HepG2 (cell line): ENCODE data around the gene STIM2. TPM values are rescaled to one million over a fixed set of nuclear protein-coding genes. Genes with fewer than 3 reads are reported as not detected.

Source experiments
- ATAC-seq: fragments of 200-7000 bp; cut with Tn5 transposase; 3 replicates; pipeline ENCODE4 v1.9.1; 2020; ENCODE audit warnings: mild to moderate bottlenecking, moderate library complexity
- BruUV-seq: library from RNA; stranded (reverse); fragments of 400-500 nt; replicated peaks from 2 replicates; lab custom pipeline; 2021; lab: Mats Ljungman, UMichigan
- CTCF ChIA-PET: fragments of 300-600 bp; formaldehyde crosslinking; extraction: SDS; loops from one replicate; lab custom pipeline; 2021; ENCODE audit warnings: low total read pairs, inconsistent platforms, low intra/inter-chr PET ratio; lab: Yijun Ruan, JAX
- POLR2A ChIA-PET: fragments of 350-600 bp; sonication (Branson Sonifier 250); formaldehyde crosslinking; loops from one replicate; lab custom pipeline; 2020; ENCODE audit warnings: antibody characterized with exemption, inconsistent platforms; lab: Yijun Ruan, JAX
- DNase-seq: peaks from one replicate; pipeline ENCODE4 v3.0.0-alpha.2; 2015; ENCODE audit warnings: low spot score
- FAIRE-seq: peaks from 3 replicates; lab custom pipeline; 2011; peaks lifted over from hg19 to GRCh38; lab: Jason Lieb, UNC
- H2AFZ ChIP-seq: one replicate; pipeline ENCODE4 v1.6.1; 2011; ENCODE audit warnings: low read length, inconsistent platforms
- H3K27ac ChIP-seq: fragments of 300-600 bp; 3 replicates; pipeline ENCODE4 v1.8.0; 2011; ENCODE audit warnings: mixed run types, mild to moderate bottlenecking, mixed read lengths, low read length, inconsistent platforms; ENCODE audit not compliant: insufficient read depth; ENCODE audit errors: extremely low read length
- H3K27me3 ChIP-seq, 2 experiments: fragments of 200-600 bp in 1 of 2; 2 replicates in 1 of 2; 3 replicates in 1 of 2; pipeline versions ENCODE4 v1.6.0 to v1.8.0; 2011; ENCODE audit warnings: low read length in 2 of 2, mild to moderate bottlenecking in 2 of 2, moderate library complexity in 2 of 2, inconsistent platforms in 1 of 2; ENCODE audit not compliant: insufficient read depth in 2 of 2, control insufficient read depth in 1 of 2
- H3K36me3 ChIP-seq, 2 experiments: fragments of 200-600 bp in 1 of 2; replicated peaks in 1 of 2; 2 replicates in 1 of 2; 3 replicates in 1 of 2; pipeline versions ENCODE4 v1.5.1 to v1.8.0; 2011; ENCODE audit warnings: low read length in 2 of 2, inconsistent platforms in 1 of 2; ENCODE audit not compliant: insufficient read depth in 2 of 2, control insufficient read depth in 1 of 2
- H3K4me1 ChIP-seq: 2 replicates; pipeline ENCODE4 v1.5.1; 2012; ENCODE audit warnings: low read length, inconsistent platforms; ENCODE audit not compliant: insufficient read depth
- H3K4me2 ChIP-seq: 2 replicates; pipeline ENCODE4 v1.6.0; 2011; ENCODE audit warnings: low read depth, low read length, inconsistent platforms
- H3K4me3 ChIP-seq, 3 experiments: fragments of 200-600 bp in 1 of 3; sonication (generic), shearing (Covaris generic) in 1 of 3; replicated peaks in 1 of 3; 2 replicates each; pipeline ENCODE4 v1.5.1; 2011 to 2016; ENCODE audit warnings: low read length in 3 of 3, inconsistent platforms in 2 of 3, low read depth in 2 of 3, mild to moderate bottlenecking in 2 of 3, control low read depth in 1 of 3, mixed read lengths in 1 of 3; ENCODE audit not compliant: insufficient read depth in 1 of 3
- H3K79me2 ChIP-seq: one replicate; pipeline ENCODE4 v1.6.1; 2011; ENCODE audit warnings: low read length, inconsistent platforms; ENCODE audit not compliant: insufficient read depth
- H3K9ac ChIP-seq: 2 replicates; pipeline ENCODE4 v1.6.0; 2011; ENCODE audit warnings: mild to moderate bottlenecking, low read depth, low read length, inconsistent platforms; ENCODE audit not compliant: insufficient read depth
- H3K9me3 ChIP-seq: 2 replicates; pipeline ENCODE4 v1.5.1; 2012; ENCODE audit warnings: mild to moderate bottlenecking, low read length
- H4K20me1 ChIP-seq: 2 replicates; pipeline ENCODE4 v1.6.0; 2011; ENCODE audit warnings: inconsistent platforms, mild to moderate bottlenecking, low read length, moderate library complexity; ENCODE audit not compliant: insufficient read depth
- CCAR2 ChIP-seq: fragments of 200-400 bp; formaldehyde crosslinking; optimal IDR thresholded peaks from 2 replicates; pipeline ENCODE3; 2018; ENCODE audit warnings: low read depth, mild to moderate bottlenecking, low read length, moderate library complexity
- HMG20A ChIP-seq: IDR thresholded peaks from 2 replicates; pipeline ENCODE4 v1.6.1; 2016; ENCODE audit warnings: borderline replicate concordance
- KAT7 ChIP-seq: IDR thresholded peaks from 2 replicates; pipeline ENCODE4 v1.6.1; 2018; ENCODE audit warnings: borderline replicate concordance, missing compliant biosample characterization
- NCOR1 ChIP-seq: fragments of 200-600 bp; sonication (generic); IDR thresholded peaks from 2 replicates; pipeline ENCODE4 v1.7.0; 2017; ENCODE audit warnings: antibody characterized with exemption, low read length, borderline replicate concordance
- PPARG ChIP-seq: conservative IDR thresholded peaks from 2 replicates; pipeline ENCODE4 v1.6.1; 2016; ENCODE audit warnings: missing biosample characterization, missing genetic modification reagents
- PRPF4 ChIP-seq: fragments of 200-400 bp; formaldehyde crosslinking; IDR thresholded peaks from 2 replicates; pipeline ENCODE4 v1.6.1; 2016; ENCODE audit warnings: low read length, low read depth; ENCODE audit not compliant: poor library complexity, severe bottlenecking
- RXRA ChIP-seq: sonication (generic); formaldehyde crosslinking; IDR thresholded peaks from 2 replicates; pipeline ENCODE4 v1.5.1; 2020; ENCODE audit warnings: missing genetic modification reagents
- SOX6 ChIP-seq, 2 experiments: fragments of 450-650 bp in 1 of 2; sonication (generic) in 1 of 2; formaldehyde crosslinking in 1 of 2; IDR thresholded peaks; 2 replicates each; pipeline versions ENCODE4 v1.4.0 to v1.6.1; 2017 to 2020; ENCODE audit warnings: antibody characterized with exemption in 1 of 2, mild to moderate bottlenecking in 1 of 2, missing genetic modification reagents in 1 of 2
- ZFP37 ChIP-seq: sonication (generic); formaldehyde crosslinking; IDR thresholded peaks from 2 replicates; pipeline ENCODE4 v1.4.0; 2020; ENCODE audit warnings: missing genetic modification reagents, borderline replicate concordance
- ZFP62 ChIP-seq: sonication (generic); formaldehyde crosslinking; IDR thresholded peaks from 2 replicates; pipeline ENCODE4 v1.4.0; 2020; ENCODE audit warnings: missing genetic modification reagents
- ZFP90 ChIP-seq: sonication (generic); formaldehyde crosslinking; IDR thresholded peaks from 2 replicates; pipeline ENCODE4 v1.8.0; 2022; ENCODE audit warnings: missing genetic modification reagents, mild to moderate bottlenecking, inconsistent platforms, borderline replicate concordance
- ZNF17 ChIP-seq: sonication (generic); formaldehyde crosslinking; IDR thresholded peaks from 2 replicates; pipeline ENCODE4 v1.5.0; 2020; ENCODE audit warnings: mild to moderate bottlenecking, missing genetic modification reagents
- ZNF530 ChIP-seq: sonication (generic); formaldehyde crosslinking; IDR thresholded peaks from 2 replicates; pipeline ENCODE4 v1.5.0; 2020; ENCODE audit warnings: low read depth, mild to moderate bottlenecking, missing genetic modification reagents
- WGBS: methylation state at CpG from one replicate; pipeline ENCODE4 v1.1.6; 2017; ENCODE audit warnings: low lambda C conversion rate; 5-methylcytosine and 5-hydroxymethylcytosine counted together
- in situ Hi-C: cut with HindIII; loops from 2 replicates; pipeline ENCODE4 v1.10.0; 2017; ENCODE audit warnings: low pct_unique_long_range_greater_than_20kb; ENCODE audit not compliant: extremely low pct_ligation_motif_present
- intact Hi-C: fragments of 100-400 bp; cut with micrococcal nuclease; formaldehyde crosslinking; loops from one replicate; pipeline ENCODE4 v1.10.0; 2022; ENCODE audit not compliant: unreplicated experiment
- polyA plus RNA-seq, 8 experiments: library from polyadenylated mRNA; depleted of rRNA in 3 of 8; stranded (reverse) in 7 of 8; unstranded in 1 of 8; fragments of >200 nt; fragmentation: Illumina TruSeq in 4 of 8; extraction: Trizol in 4 of 8; gene quantifications; 2 replicates each; pipeline versions ENCODE4 v1.2.1 to v1.2.3, GENCODE V29; 2011 to 2016; ENCODE audit warnings: low read depth in 4 of 8, missing spikeins in 1 of 8, mixed read lengths in 1 of 8; ENCODE audit not compliant: insufficient read depth in 1 of 8
- total RNA-seq, 5 experiments: library from RNA; depleted of rRNA; stranded (reverse); fragments of >200 nt; fragmentation: Illumina TruSeq; extraction: Trizol; gene quantifications; 2 replicates each; pipeline ENCODE4 v1.2.3, GENCODE V29; 2016; ENCODE audit warnings: low read depth in 1 of 5

The STIM2 gene
- total and polyA plus RNA-seq, 2 of the 13 experiments (the other 11 are each of a cell fraction or from before 2014, with no cell fraction given): 19.3 to 19.4 TPM

- no peak for ATAC-seq
- ChIA-PET POLR2A (no interaction called here), CTCF (no interaction called here)
- no peak for DNase-seq
- no peaks in the 10 kb centered on the region for H4K20me1 ChIP-seq
- H3K4me3 ChIP-seq: no peak overlapping the region
- no peaks in the 10 kb centered on the region for H3K79me2 ChIP-seq
- H2AFZ ChIP-seq: no peak overlapping the region
- 20% methylated on average over 4 of the region's 4 CpGs for WGBS
- H3K9ac ChIP-seq: no peak overlapping the region
- no peak overlapping the region for H3K4me2 ChIP-seq
- H3K9me3 ChIP-seq: no peaks in the 10 kb centered on the region; the same call in 1 of the 2 replicates
- no peak for FAIRE-seq
- H3K27ac ChIP-seq: no peak overlapping the region
- no peaks in the 10 kb centered on the region for H3K4me1 ChIP-seq
- no peaks in the 10 kb centered on the region for H3K36me3 ChIP-seq
- H3K27me3 ChIP-seq: peaks cover 0 to 3% of the 10 kb centered on the region in 2 experiments; a peak in 2 of 5 replicates
- in situ Hi-C loops: no loop called here
- BruUV-seq: no TSS peak
- TF ChIP-seq NCOR1: no peak
- TF ChIP-seq ZFP37 (CRISPR knock-in tag): no peak
- TF ChIP-seq HMG20A: no peak
- no peak for TF ChIP-seq SOX6 (IDR thresholded peaks at IDR 0.05)
- TF ChIP-seq SOX6 (CRISPR knock-in tag; IDR thresholded peaks at IDR 0.05): no peak
- TF ChIP-seq PRPF4: no peak
- no peak for TF ChIP-seq ZFP62 (CRISPR knock-in tag)
- TF ChIP-seq ZNF530 (CRISPR knock-in tag): no peak
- no peak for TF ChIP-seq CCAR2
- TF ChIP-seq KAT7: no peak
- intact Hi-C loops: no loop called here
Measured at GRCh38 chr4:26830701-26831100, 29.9 kb upstream of the STIM2 start.

- Histone ChIP-seq H3K27ac (no peak overlapping the region), H3K27me3 (peaks cover 0 to 3% of the 10 kb centered on the region in 2 experiments; a peak in 2 of 5 replicates), H3K9ac (no peak overlapping the region), H3K4me1 (no peaks in the 10 kb centered on the region), H2AFZ (no peak overlapping the region), H3K4me2 (no peak overlapping the region), H3K36me3 (no peaks in the 10 kb centered on the region), H3K9me3 (no peaks in the 10 kb centered on the region; the same call in 1 of the 2 replicates), H4K20me1 (no peaks in the 10 kb centered on the region), H3K79me2 (no peaks in the 10 kb centered on the region), H3K4me3 (no peak overlapping the region)
- TF ChIP-seq RXRA (CRISPR knock-in tag): no peak
- TF ChIP-seq PPARG: no peak
- TF ChIP-seq ZFP90: no peak
- no peak for TF ChIP-seq ZNF17 (CRISPR knock-in tag)
- 0% methylated on average over 1 of the region's 1 CpG for WGBS
- CTCF ChIA-PET: no interaction called here
- intact Hi-C loops (no loop called here), in situ Hi-C loops (no loop called here)
- no peak for ATAC-seq
- no peak for DNase-seq
- POLR2A ChIA-PET: no interaction called here
- BruUV-seq: no TSS peak
- FAIRE-seq: no peak
Measured at GRCh38 chr4:26836539-26836938, 24.1 kb upstream of the STIM2 start.
